ENCODE measurements around the gene PCDH1. TPM values are rescaled to one million over a fixed set of nuclear protein-coding genes. Genes with fewer than 3 reads are reported as not detected.
A peak's percentile ranks its signal among the peaks of the same experiment; 100 is the strongest.

The PCDH1 gene
- total and polyA plus RNA-seq, 12 donors: 3.7 to 16.8 (median 7.7) TPM

DNA sequence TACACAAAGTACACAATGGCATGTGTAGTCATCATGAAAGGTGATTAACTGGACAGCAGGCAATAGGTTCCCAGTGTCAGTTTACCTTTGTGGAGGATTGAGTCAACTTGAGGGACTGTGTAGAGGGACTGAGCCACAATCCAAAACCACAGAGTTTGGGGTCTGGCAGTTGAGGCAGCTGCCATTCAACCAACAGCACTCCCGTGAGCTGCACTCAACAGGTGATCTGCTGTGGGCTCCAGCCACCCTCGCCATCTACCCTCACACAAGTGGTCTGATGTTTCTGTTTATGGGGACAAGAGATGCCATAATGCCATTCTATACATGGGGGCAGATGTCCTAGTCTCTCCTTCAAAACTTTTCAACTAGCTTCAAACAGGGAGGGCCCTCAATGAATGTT lies 42.6 kb upstream of the PCDH1 start:
- intact Hi-C loops (cut with DNase I): no loop called here
- H3K36me3 ChIP-seq (replicated peaks in 1 of 2): peaks cover 0 to 8% of the 10 kb centered on the region in 2 donors
- no peaks in the 10 kb centered on the region for H3K27me3 ChIP-seq
- H3K9me3 ChIP-seq (replicated peaks in 1 of 3): no peaks in the 10 kb centered on the region
- TF ChIP-seq CTCF (IDR thresholded peaks at IDR 0.05) (no peak), POLR2A (IDR thresholded peaks at IDR 0.05) (no peak)
- no peak for DNase-seq
- no peak overlapping the region for H3K27ac ChIP-seq
- H3K4me3 ChIP-seq: no peak overlapping the region
- peaks cover 5 to 27% of the 10 kb centered on the region in 2 donors for H3K4me1 ChIP-seq (replicated peaks in 1 of 2)
- 90 to 100% (median 93%) methylated on average over 2 of the region's 2 CpGs for whole genome bisulfite sequencing, 4 donors

DNA sequence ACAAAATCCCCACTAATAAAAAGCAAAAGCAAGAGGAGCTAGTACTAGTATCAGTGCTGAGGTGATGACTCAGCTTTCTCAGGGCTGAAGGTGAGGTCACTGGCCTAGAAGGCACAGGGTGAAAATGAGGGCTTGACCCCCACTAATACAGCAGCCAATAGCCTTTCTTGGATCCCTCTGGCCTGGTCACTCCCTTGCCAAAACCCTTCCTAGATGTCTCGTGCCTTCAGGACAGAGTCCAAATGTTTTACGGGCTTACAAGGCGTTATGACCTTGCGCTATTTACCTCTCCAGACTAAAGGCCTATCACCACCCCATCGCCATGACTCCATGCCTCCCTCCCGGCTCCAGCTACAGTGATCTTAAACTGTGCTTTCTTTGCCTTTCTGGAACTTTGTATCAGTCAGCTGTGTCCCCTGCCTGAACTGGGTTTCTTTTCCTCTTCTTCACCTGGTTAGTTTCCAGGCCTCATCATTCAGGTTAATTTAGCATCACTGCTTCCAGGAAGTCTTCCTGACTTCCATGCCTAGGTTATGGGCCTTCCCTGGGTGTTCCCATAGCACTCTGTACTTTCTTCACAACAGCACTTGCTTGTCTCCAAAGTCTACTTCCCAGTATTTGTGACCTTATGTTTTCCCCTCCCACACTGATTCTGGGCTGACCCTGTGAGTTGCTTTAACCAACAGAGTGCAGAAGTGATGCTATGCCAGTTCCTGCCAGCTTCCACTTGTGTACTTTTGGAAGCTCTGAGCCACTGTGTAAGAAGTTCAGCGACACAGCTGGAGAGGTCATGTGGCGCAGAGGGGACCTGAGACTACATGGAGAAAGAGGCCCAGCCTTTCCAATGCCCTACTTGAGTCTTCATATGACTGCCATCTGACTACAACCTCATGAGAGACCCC lies 41.3 kb upstream of the PCDH1 start:
- peaks cover 3 to 20% of the 10 kb centered on the region in 2 donors for H3K4me1 ChIP-seq (replicated peaks in 1 of 2)
- no peaks in the 10 kb centered on the region for H3K27me3 ChIP-seq
- TF ChIP-seq POLR2A (IDR thresholded peaks at IDR 0.05) (peak in 1 of 2 donors; percentile 9), CTCF (IDR thresholded peaks at IDR 0.05) (no peak)
- intact Hi-C loops (cut with DNase I): no loop called here
- WGBS, 4 donors: 52 to 62% (median 58%) methylated on average over 7 to 8 of the region's 8 CpGs
- peak overlapping the region in 4 of 5 donors; percentile 21 to 63 (median 48) for H3K27ac ChIP-seq
- DNase-seq: peak; percentile 54 to 84 (median 79)
- no peaks in the 10 kb centered on the region for H3K9me3 ChIP-seq (replicated peaks in 1 of 3)
- no peaks in the 10 kb centered on the region for H3K36me3 ChIP-seq (replicated peaks in 1 of 2)
- H3K4me3 ChIP-seq: no peak overlapping the region

DNA sequence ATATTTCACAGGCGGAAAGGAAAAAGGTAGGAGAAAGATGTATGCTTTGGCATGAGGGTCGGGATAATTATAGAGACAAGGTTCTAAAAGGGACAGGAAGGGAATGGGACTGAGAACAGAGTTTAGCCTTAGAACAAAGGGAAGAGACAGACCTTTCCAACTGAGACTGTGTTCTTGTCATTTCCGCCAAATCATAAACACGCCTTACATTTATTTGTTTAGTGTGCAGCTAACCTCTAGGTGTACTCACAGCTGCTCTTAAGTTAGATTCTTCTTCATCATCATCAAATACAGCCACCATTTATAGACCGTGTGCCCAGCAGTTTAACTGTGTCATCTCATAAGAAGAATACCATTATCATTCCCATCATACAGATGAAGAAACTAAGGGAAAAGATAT lies 39.5 kb upstream of the PCDH1 start:
- Histone ChIP-seq H3K9me3 (replicated peaks in 1 of 3) (no peaks in the 10 kb centered on the region), H3K27me3 (no peaks in the 10 kb centered on the region), H3K36me3 (replicated peaks in 1 of 2) (no peaks in the 10 kb centered on the region), H3K27ac (no peak overlapping the region), H3K4me1 (replicated peaks in 1 of 2) (peaks cover 4 to 19% of the 10 kb centered on the region in 2 donors), H3K4me3 (no peak overlapping the region)
- DNase-seq: no peak
- WGBS, 4 donors: 80 to 87% (median 82%) methylated on average over 5 of the region's 5 CpGs
- intact Hi-C loops (cut with DNase I): no loop called here
- TF ChIP-seq CTCF (IDR thresholded peaks at IDR 0.05) (no peak), POLR2A (IDR thresholded peaks at IDR 0.05) (no peak)

- Histone ChIP-seq H3K9me3 (replicated peaks in 1 of 3) (no peaks in the 10 kb centered on the region), H3K4me1 (replicated peaks in 1 of 2) (peaks cover 4 to 16% of the 10 kb centered on the region in 2 donors), H3K27me3 (no peaks in the 10 kb centered on the region), H3K27ac (no peak overlapping the region), H3K4me3 (no peak overlapping the region), H3K36me3 (replicated peaks in 1 of 2) (no peaks in the 10 kb centered on the region)
- WGBS, 4 donors: 60 to 70% (median 64%) methylated on average over 2 of the region's 2 CpGs
- no peak for DNase-seq
- intact Hi-C loops (cut with DNase I): no loop called here
- TF ChIP-seq CTCF (IDR thresholded peaks at IDR 0.05): no peak
- no peak for TF ChIP-seq POLR2A (IDR thresholded peaks at IDR 0.05)
Observed at GRCh38 chr5:141916522-141916921, 38.3 kb upstream of the PCDH1 start.
